Neuronal stem cell (in vitro differentiated cells): Measurements from ENCODE around the gene GRIK3.
"Not testable (repeated sequence)": the region's sequence is repeated elsewhere in the genome, so short reads cannot be mapped to it uniquely, and the experiment has no call there.

Experiments
- DNase-seq: peaks from one replicate; pipeline ENCODE4 v3.0.0-alpha.2; 2013; ENCODE audit warnings: low spot score
- H2AFZ ChIP-seq: one replicate; pipeline ENCODE4 v1.6.1; 2013; ENCODE audit warnings: mild to moderate bottlenecking, low read length, inconsistent platforms
- H2AK5ac ChIP-seq: 2 replicates; pipeline ENCODE4 v1.6.1; 2013; ENCODE audit warnings: low read depth, mild to moderate bottlenecking, inconsistent platforms, low read length, moderate library complexity, mixed read lengths
- H2BK120ac ChIP-seq: 2 replicates; pipeline ENCODE4 v1.6.1; 2013; ENCODE audit warnings: low read depth, mild to moderate bottlenecking, inconsistent platforms, low read length, moderate library complexity, mixed read lengths
- H2BK12ac ChIP-seq: one replicate; pipeline ENCODE4 v1.6.1; 2013; ENCODE audit warnings: low read length, inconsistent platforms
- H2BK15ac ChIP-seq: 2 replicates; pipeline ENCODE4 v1.6.1; 2013; ENCODE audit warnings: mild to moderate bottlenecking, low read length, inconsistent platforms, mixed read lengths
- H2BK5ac ChIP-seq: one replicate; pipeline ENCODE4 v1.6.1; 2013; ENCODE audit warnings: inconsistent platforms, mild to moderate bottlenecking, low read length, moderate library complexity
- H3K14ac ChIP-seq: one replicate; pipeline ENCODE4 v1.6.1; 2013; ENCODE audit warnings: low read length, inconsistent platforms
- H3K18ac ChIP-seq: 2 replicates; pipeline ENCODE4 v1.6.1; 2013; ENCODE audit warnings: low read length, inconsistent platforms
- H3K23ac ChIP-seq: 2 replicates; pipeline ENCODE4 v1.6.1; 2013; ENCODE audit warnings: low read depth, mild to moderate bottlenecking, mixed read lengths, low read length, inconsistent platforms; ENCODE audit not compliant: poor library complexity
- H3K27ac ChIP-seq: replicated peaks from 3 replicates; pipeline ENCODE4 v1.5.1; 2013; ENCODE audit warnings: low read length, inconsistent platforms
- H3K27me3 ChIP-seq, 3 experiments: 2 replicates each; pipeline ENCODE4 v1.6.1; 2013; ENCODE audit warnings: low read length in 3 of 3, mild to moderate bottlenecking in 2 of 3, inconsistent platforms in 1 of 3, low read depth in 1 of 3, mixed read lengths in 1 of 3, moderate library complexity in 1 of 3; ENCODE audit not compliant: control insufficient read depth in 3 of 3, insufficient read depth in 3 of 3
- H3K36me3 ChIP-seq, 2 donors: replicated peaks in 1 of 2; 2 replicates each; pipeline ENCODE4 v1.6.1; 2013; ENCODE audit warnings: low read length in 2 of 2; ENCODE audit not compliant: control insufficient read depth in 2 of 2, insufficient read depth in 2 of 2
- H3K4ac ChIP-seq: 2 replicates; pipeline ENCODE4 v1.6.1; 2013; ENCODE audit warnings: inconsistent platforms, mild to moderate bottlenecking, low read length, moderate library complexity
- H3K4me1 ChIP-seq, 2 donors: 1 replicate in 1 of 2; 2 replicates in 1 of 2; pipeline ENCODE4 v1.6.1; 2013; ENCODE audit warnings: low read length in 2 of 2, low read depth in 1 of 2; ENCODE audit not compliant: control insufficient read depth in 2 of 2, insufficient read depth in 1 of 2
- H3K4me2 ChIP-seq: one replicate; pipeline ENCODE4 v1.6.1; 2013; ENCODE audit warnings: mild to moderate bottlenecking, low read length, inconsistent platforms; ENCODE audit not compliant: insufficient read depth, poor library complexity, severe bottlenecking
- H3K4me3 ChIP-seq, 2 donors: 2 replicates each; pipeline ENCODE4 v1.5.1; 2013; ENCODE audit warnings: low read length in 2 of 2, mild to moderate bottlenecking in 2 of 2, inconsistent platforms in 1 of 2, moderate library complexity in 1 of 2
- H3K79me1 ChIP-seq: one replicate; pipeline ENCODE4 v1.6.1; 2013; ENCODE audit warnings: low read depth, mild to moderate bottlenecking, inconsistent platforms, low read length, moderate library complexity
- H3K9ac ChIP-seq: one replicate; pipeline ENCODE4 v1.6.1; 2013; ENCODE audit warnings: mild to moderate bottlenecking, low read depth, low read length, inconsistent platforms; ENCODE audit not compliant: poor library complexity
- H3K9me3 ChIP-seq, 2 donors: replicated peaks in 1 of 2; 2 replicates each; pipeline versions ENCODE3 to v1.6.1; 2013; ENCODE audit warnings: low read length in 2 of 2, mild to moderate bottlenecking in 2 of 2, inconsistent platforms in 1 of 2, low read depth in 1 of 2, mixed read lengths in 1 of 2, moderate library complexity in 1 of 2; ENCODE audit not compliant: control insufficient read depth in 2 of 2, insufficient read depth in 1 of 2
- H4K8ac ChIP-seq: one replicate; pipeline ENCODE4 v1.6.1; 2013; ENCODE audit warnings: low read depth, mild to moderate bottlenecking, inconsistent platforms, low read length, moderate library complexity
- H4K91ac ChIP-seq: one replicate; pipeline ENCODE4 v1.6.1; 2013; ENCODE audit warnings: low read length, low read depth, mild to moderate bottlenecking, inconsistent platforms; ENCODE audit not compliant: poor library complexity
- WGBS, 2 donors: extraction: QIAGEN DNeasy Blood & Tissue Kit; methylation state at CpG; one replicate each; pipeline ENCODE4 v1.1.7; 2013; ENCODE audit warnings: missing lambda C conversion rate in 2 of 2, mixed read lengths in 1 of 2; ENCODE audit not compliant: insufficient read length in 2 of 2, insufficient replicate concordance in 1 of 2; ENCODE audit errors: extremely low coverage in 2 of 2; 5-methylcytosine and 5-hydroxymethylcytosine counted together

Gene GRIK3

GRCh38 chr1:36910886-36911540 is 123.3 kb downstream of the GRIK3 start:
- Histone ChIP-seq H3K79me1 (no peaks in the 10 kb centered on the region), H2BK12ac (no peak overlapping the region), H3K36me3 (no peaks in the 10 kb centered on the region), H4K8ac (no peak overlapping the region), H3K27me3 (peaks cover 0 to 2% (median 0%) of the 10 kb centered on the region in 3 experiments), H3K9ac (no peak overlapping the region), H3K4ac (no peak overlapping the region), H3K4me2 (no peak overlapping the region), H3K18ac (no peak overlapping the region), H3K9me3 (peaks cover 0 to 4% of the 10 kb centered on the region in 2 donors), H3K4me1 (peaks cover 0 to 22% of the 10 kb centered on the region in 2 donors), H3K14ac (no peak overlapping the region), H2AK5ac (peak overlapping the region; percentile 20), H2AFZ (no peak overlapping the region), H3K4me3 (no peak overlapping the region), H2BK15ac (peak overlapping the region; percentile 22), H3K27ac (no peak overlapping the region), H3K23ac (no peak overlapping the region), H2BK5ac (no peak overlapping the region), H4K91ac (no peak overlapping the region), H2BK120ac (no peak overlapping the region)
- no peak for DNase-seq
- WGBS, 2 donors, result no CpG with 5 or more reads among the region's 9 CpGs

- no peak overlapping the region for H4K91ac ChIP-seq
- H3K36me3 ChIP-seq, result no peaks in the 10 kb centered on the region
- H3K4me2 ChIP-seq, result no peak overlapping the region
- no peak overlapping the region for H3K4ac ChIP-seq
- H3K79me1 ChIP-seq, result no peaks in the 10 kb centered on the region
- H2BK120ac ChIP-seq, result no peak overlapping the region
- no peak overlapping the region for H2BK12ac ChIP-seq
- H3K9me3 ChIP-seq, result peaks cover 0 to 4% of the 10 kb centered on the region in 2 donors
- no peak overlapping the region for H2AFZ ChIP-seq
- H3K4me1 ChIP-seq, result peaks cover 0 to 22% of the 10 kb centered on the region in 2 donors
- H3K18ac ChIP-seq, result peak overlapping the region; percentile 57
- no peak overlapping the region for H2AK5ac ChIP-seq
- no peak overlapping the region for H3K9ac ChIP-seq
- H3K27me3 ChIP-seq, result peaks cover 0 to 2% (median 0%) of the 10 kb centered on the region in 3 experiments
- H3K4me3 ChIP-seq, result no peak overlapping the region
- WGBS, 2 donors, result no CpG with 5 or more reads among the region's 10 CpGs
- H4K8ac ChIP-seq, result no peak overlapping the region
- no peak overlapping the region for H2BK5ac ChIP-seq
- no peak overlapping the region for H3K23ac ChIP-seq
- no peak overlapping the region for H3K14ac ChIP-seq
- no peak overlapping the region for H3K27ac ChIP-seq
- DNase-seq, result no peak
- no peak overlapping the region for H2BK15ac ChIP-seq
Measured at GRCh38 chr1:36909946-36910725, 124.2 kb downstream of the GRIK3 start.

GRCh38 chr1:36909359-36909758 is 125.0 kb downstream of the GRIK3 start:
- H3K36me3 ChIP-seq, H3K9ac ChIP-seq, H2BK120ac ChIP-seq, H3K9me3 ChIP-seq, H3K79me1 ChIP-seq, H4K91ac ChIP-seq, H3K4me3 ChIP-seq, H3K27ac ChIP-seq, H4K8ac ChIP-seq, H2AK5ac ChIP-seq, H3K23ac ChIP-seq, H3K4me2 ChIP-seq, H2BK12ac ChIP-seq, H3K14ac ChIP-seq, DNase-seq, H2BK5ac ChIP-seq, H3K27me3 ChIP-seq, H3K4ac ChIP-seq, H2BK15ac ChIP-seq, H3K18ac ChIP-seq, H2AFZ ChIP-seq: not testable (repeated sequence)
- no CpG with 5 or more reads among the region's 10 CpGs for WGBS, 2 donors
- peaks cover 0 to 22% of the 10 kb centered on the region in 2 donors for H3K4me1 ChIP-seq

GRCh38 chr1:36908096-36908495 is 126.2 kb downstream of the GRIK3 start:
- Histone ChIP-seq H3K9ac (no peak overlapping the region), H3K79me1 (no peaks in the 10 kb centered on the region), H2BK5ac (no peak overlapping the region), H2BK12ac (no peak overlapping the region), H3K4me2 (no peak overlapping the region), H3K4me3 (no peak overlapping the region), H3K4me1 (peaks cover 0 to 15% of the 10 kb centered on the region in 2 donors), H2BK15ac (no peak overlapping the region), H3K36me3 (no peaks in the 10 kb centered on the region), H3K14ac (no peak overlapping the region), H3K18ac (peak overlapping the region; percentile 5), H2BK120ac (no peak overlapping the region), H4K91ac (no peak overlapping the region), H2AK5ac (no peak overlapping the region), H3K27ac (no peak overlapping the region), H4K8ac (no peak overlapping the region), H3K27me3 (peaks cover 0 to 2% (median 0%) of the 10 kb centered on the region in 3 experiments), H2AFZ (no peak overlapping the region), H3K4ac (no peak overlapping the region), H3K23ac (peak overlapping the region; percentile 3), H3K9me3 (no peaks in the 10 kb centered on the region)
- no peak for DNase-seq
- WGBS, 2 donors, result no CpG with 5 or more reads among the region's 3 CpGs
